OCI-LY1 (cell line): Measurements from ENCODE around the gene PLEKHH2.
A peak's percentile ranks its signal among the peaks of the same experiment; 100 is the strongest.

Experiments
- H2AFZ ChIP-seq: fragments of 200-600 bp; sonication (generic), shearing (Covaris generic); 2 replicates; pipeline ENCODE4 v1.6.0; 2014; ENCODE audit warnings: antibody characterized with exemption, mild to moderate bottlenecking, low read length
- H3F3A ChIP-seq: fragments of 200-600 bp; sonication (generic), shearing (Covaris generic); 2 replicates; pipeline ENCODE4 v1.6.0; 2014; ENCODE audit warnings: mild to moderate bottlenecking, antibody characterized with exemption, low read length, moderate library complexity; ENCODE audit not compliant: insufficient read depth
- H3K27ac ChIP-seq: fragments of 200-600 bp; sonication (generic); 2 replicates; pipeline ENCODE4 v1.5.1; 2014; ENCODE audit warnings: low read length, mixed run types, mild to moderate bottlenecking, low read depth; ENCODE audit not compliant: poor library complexity, severe bottlenecking
- H3K27me3 ChIP-seq: fragments of 200-600 bp; sonication (generic); 2 replicates; pipeline ENCODE4 v1.6.0; 2014; ENCODE audit warnings: antibody characterized with exemption, mild to moderate bottlenecking, low read length, moderate library complexity; ENCODE audit not compliant: insufficient read depth
- H3K36me3 ChIP-seq: fragments of 200-600 bp; sonication (generic); 2 replicates; pipeline ENCODE4 v1.6.1; 2014; ENCODE audit warnings: mild to moderate bottlenecking, antibody characterized with exemption, low read length, moderate library complexity, mixed read lengths; ENCODE audit not compliant: insufficient read depth
- H3K4me1 ChIP-seq: fragments of 200-600 bp; sonication (generic); 2 replicates; pipeline ENCODE4 v1.5.1; 2014; ENCODE audit warnings: mild to moderate bottlenecking, low read length, moderate library complexity; ENCODE audit not compliant: insufficient read depth, severe bottlenecking
- H3K4me2 ChIP-seq: fragments of 200-600 bp; sonication (generic), shearing (Covaris generic); 2 replicates; pipeline ENCODE4 v1.6.1; 2014; ENCODE audit warnings: low read length
- H3K4me3 ChIP-seq: fragments of 200-600 bp; sonication (generic); 2 replicates; pipeline ENCODE4 v1.5.1; 2014; ENCODE audit warnings: low read length, low read depth, mild to moderate bottlenecking, mixed read lengths; ENCODE audit not compliant: poor library complexity, severe bottlenecking
- H3K79me2 ChIP-seq: fragments of 200-600 bp; shearing (Covaris generic); 2 replicates; pipeline ENCODE4 v1.6.1; 2016; ENCODE audit warnings: mixed run types, low read length, mixed read lengths; ENCODE audit not compliant: insufficient read depth
- H3K9ac ChIP-seq: fragments of 200-600 bp; sonication (generic), shearing (Covaris generic); 2 replicates; pipeline ENCODE4 v1.6.1; 2014; ENCODE audit warnings: mild to moderate bottlenecking, low read length, mixed read lengths
- H3K9me2 ChIP-seq: fragments of 200-600 bp; sonication (generic), shearing (Covaris generic); 2 replicates; pipeline ENCODE4 v1.6.1; 2014; ENCODE audit warnings: low read depth, mild to moderate bottlenecking, low read length, mixed read lengths
- H3K9me3 ChIP-seq: fragments of 200-600 bp; shearing (Covaris generic); 2 replicates; pipeline ENCODE4 v1.6.1; 2014; ENCODE audit warnings: low read length, mixed read lengths
- H4K20me1 ChIP-seq: fragments of 200-600 bp; sonication (generic), shearing (Covaris generic); 2 replicates; pipeline ENCODE4 v1.6.0; 2016; ENCODE audit warnings: mild to moderate bottlenecking, low read length; ENCODE audit not compliant: insufficient read depth
- CTCF ChIP-seq: fragments of 200-600 bp; sonication (generic), shearing (Covaris generic); IDR thresholded peaks from 2 replicates; pipeline ENCODE4 v1.5.1; 2017; ENCODE audit warnings: mild to moderate bottlenecking, antibody characterized with exemption, low read length, moderate library complexity, mixed read lengths
- EZH2 ChIP-seq: fragments of 200-600 bp; sonication (generic), shearing (Covaris generic); IDR thresholded peaks from 2 replicates; pipeline ENCODE4 v1.8.0; 2017; ENCODE audit warnings: borderline replicate concordance, mixed run types, mild to moderate bottlenecking, antibody characterized with exemption, low read length, moderate library complexity, mixed read lengths

The PLEKHH2 gene

GRCh38 chr2:43794956-43795355 lies 157.9 kb downstream of the PLEKHH2 start:
- Histone ChIP-seq H3K27ac (no peak overlapping the region), H3K4me3 (no peak overlapping the region)
- TF ChIP-seq EZH2 (no peak), CTCF (no peak)

GRCh38 chr2:43796206-43796605 lies 159.1 kb downstream of the PLEKHH2 start:
- no peaks in the 10 kb centered on the region for H3K9me3 ChIP-seq
- H3K36me3 ChIP-seq, result no peaks in the 10 kb centered on the region
- no peaks in the 10 kb centered on the region for H3K4me1 ChIP-seq
- H4K20me1 ChIP-seq, result no peaks in the 10 kb centered on the region
- H2AFZ ChIP-seq, result no peak overlapping the region
- H3K79me2 ChIP-seq, result no peaks in the 10 kb centered on the region
- H3K27ac ChIP-seq, result no peak overlapping the region
- H3K4me3 ChIP-seq, result no peak overlapping the region
- H3F3A ChIP-seq, result no peaks in the 10 kb centered on the region
- H3K9ac ChIP-seq, result no peak overlapping the region
- TF ChIP-seq CTCF, result no peak
- TF ChIP-seq EZH2, result no peak
- H3K27me3 ChIP-seq, result no peaks in the 10 kb centered on the region
- no peak overlapping the region for H3K4me2 ChIP-seq
- H3K9me2 ChIP-seq, result no peaks in the 10 kb centered on the region

More at GRCh38 chr2:43794956-43795355, 157.9 kb downstream of the PLEKHH2 start:
- Histone ChIP-seq H3K36me3 (no peaks in the 10 kb centered on the region), H3K79me2 (no peaks in the 10 kb centered on the region), H2AFZ (no peak overlapping the region), H3K27me3 (no peaks in the 10 kb centered on the region), H3K4me2 (no peak overlapping the region), H3K9me2 (no peaks in the 10 kb centered on the region), H4K20me1 (no peaks in the 10 kb centered on the region), H3K4me1 (no peaks in the 10 kb centered on the region), H3K9ac (no peak overlapping the region), H3K9me3 (no peaks in the 10 kb centered on the region), H3F3A (no peaks in the 10 kb centered on the region)

- Histone ChIP-seq H3K4me2 (no peak overlapping the region), H3F3A (no peaks in the 10 kb centered on the region), H3K79me2 (no peaks in the 10 kb centered on the region), H3K36me3 (no peaks in the 10 kb centered on the region), H3K4me1 (no peaks in the 10 kb centered on the region), H4K20me1 (no peaks in the 10 kb centered on the region), H3K4me3 (no peak overlapping the region), H3K9ac (no peak overlapping the region), H3K9me2 (no peaks in the 10 kb centered on the region), H3K9me3 (no peaks in the 10 kb centered on the region), H3K27ac (no peak overlapping the region), H2AFZ (no peak overlapping the region), H3K27me3 (no peaks in the 10 kb centered on the region)
- TF ChIP-seq CTCF (peak; percentile 55), EZH2 (no peak)
Measured at GRCh38 chr2:43798300-43798699, 161.2 kb downstream of the PLEKHH2 start.
